Keratinocyte (primary cell): ENCODE measurements around the gene BAIAP3. TPM values are rescaled to one million over a fixed set of nuclear protein-coding genes. Genes with fewer than 3 reads are reported as not detected.

Experiments used
- DNase-seq: peaks from one replicate; pipeline ENCODE4 v3.0.0-alpha.2; 2011; ENCODE audit warnings: low read depth, missing footprints, low spot score
- FAIRE-seq: peaks from 2 replicates; lab custom pipeline; 2011; peaks lifted over from hg19 to GRCh38; lab: Jason Lieb, UNC
- H2AFZ ChIP-seq: 2 replicates; pipeline ENCODE4 v1.6.0; 2012; ENCODE audit warnings: low read length, control low read depth, inconsistent platforms; ENCODE audit not compliant: control insufficient read depth
- H3K27ac ChIP-seq: 2 replicates; pipeline ENCODE4 v1.5.1; 2011; ENCODE audit warnings: low read length; ENCODE audit not compliant: control insufficient read depth, insufficient read depth
- H3K27me3 ChIP-seq: 3 replicates; pipeline ENCODE4 v1.6.0; 2011; ENCODE audit warnings: low read length; ENCODE audit not compliant: control insufficient read depth, insufficient read depth; ENCODE audit errors: extremely low read depth
- H3K36me3 ChIP-seq, 2 experiments: 2 replicates in 1 of 2; 3 replicates in 1 of 2; pipeline ENCODE4 v1.5.1; 2011; ENCODE audit warnings: low read length in 2 of 2, mild to moderate bottlenecking in 1 of 2; ENCODE audit not compliant: control insufficient read depth in 2 of 2, insufficient read depth in 2 of 2; ENCODE audit errors: extremely low read depth in 1 of 2
- H3K4me1 ChIP-seq: 3 replicates; pipeline ENCODE4 v1.5.1; 2011; ENCODE audit warnings: low read length; ENCODE audit not compliant: control insufficient read depth, insufficient read depth; ENCODE audit errors: extremely low read depth
- H3K4me2 ChIP-seq: 3 replicates; pipeline ENCODE4 v1.6.0; 2011; ENCODE audit warnings: low read depth, low read length; ENCODE audit not compliant: control insufficient read depth, insufficient read depth; ENCODE audit errors: extremely low read depth
- H3K4me3 ChIP-seq, 3 experiments: fragments of 200-600 bp in 1 of 3; sonication (generic) in 1 of 3; 2 replicates in 2 of 3; 3 replicates in 1 of 3; pipeline ENCODE4 v1.5.1; 2011 to 2016; ENCODE audit warnings: low read length in 3 of 3, mild to moderate bottlenecking in 3 of 3, control low read depth in 2 of 3, inconsistent platforms in 1 of 3, low read depth in 1 of 3, mixed read lengths in 1 of 3, mixed run types in 1 of 3, moderate library complexity in 1 of 3; ENCODE audit not compliant: control insufficient read depth in 2 of 3, insufficient read depth in 2 of 3; ENCODE audit errors: extremely low read depth in 1 of 3
- H3K79me2 ChIP-seq: 2 replicates; pipeline ENCODE4 v1.6.0; 2012; ENCODE audit warnings: low read length; ENCODE audit not compliant: control insufficient read depth, insufficient read depth
- H3K9ac ChIP-seq: 3 replicates; pipeline ENCODE4 v1.6.0; 2011; ENCODE audit warnings: low read length; ENCODE audit not compliant: control insufficient read depth, insufficient read depth; ENCODE audit errors: extremely low read depth
- H3K9me1 ChIP-seq: 3 replicates; pipeline ENCODE4 v1.6.0; 2011; ENCODE audit warnings: low read length; ENCODE audit not compliant: control insufficient read depth, insufficient read depth; ENCODE audit errors: extremely low read depth
- H3K9me3 ChIP-seq: 2 replicates; pipeline ENCODE4 v1.5.1; 2012; ENCODE audit warnings: low read depth, low read length; ENCODE audit not compliant: control insufficient read depth
- H4K20me1 ChIP-seq: 3 replicates; pipeline ENCODE4 v1.6.0; 2011; ENCODE audit warnings: low read length; ENCODE audit not compliant: control insufficient read depth, insufficient read depth; ENCODE audit errors: extremely low read depth
- EZH2 ChIP-seq: IDR thresholded peaks from one replicate; pipeline ENCODE4 v1.6.1; 2012; ENCODE audit warnings: inconsistent platforms, mild to moderate bottlenecking, low read length, moderate library complexity
- dilution Hi-C: fragments of 300-500 bp; cut with MboI; formaldehyde crosslinking; loops from one replicate; pipeline ENCODE4 v1.7.0; 2020; ENCODE audit warnings: low sequenced_read_pairs; ENCODE audit not compliant: extremely low pct_ligation_motif_present
- polyA plus RNA-seq, 5 experiments: library from polyadenylated mRNA; depleted of rRNA in 3 of 5; stranded (reverse) in 3 of 5; stranded (forward) in 1 of 5; unstranded in 1 of 5; fragments of >200 nt; gene quantifications; 1 replicate in 1 of 5; 2 replicates in 3 of 5; 3 replicates in 1 of 5; pipeline versions ENCODE4 v1.2.1 to v1.2.3, GENCODE V29; 2011 to 2012; ENCODE audit warnings: missing spikeins in 2 of 5, low read depth in 1 of 5, low replicate concordance in 1 of 5
- TF ChIP-seq, protein P1 (sequence below), 3 experiments: IDR thresholded peaks in 1 of 3; conservative IDR thresholded peaks in 1 of 3; optimal IDR thresholded peaks in 1 of 3; 2 replicates in 2 of 3; 3 replicates in 1 of 3; pipeline versions ENCODE3 to v1.5.1; 2011; ENCODE audit warnings: low read length in 3 of 3, mild to moderate bottlenecking in 3 of 3, moderate library complexity in 2 of 3, control low read depth in 1 of 3, inconsistent platforms in 1 of 3; ENCODE audit not compliant: insufficient read depth in 2 of 3; ENCODE audit errors: extremely low read depth in 1 of 3

Gene BAIAP3
- polyA plus RNA-seq, 1 donor (not counting 4 experiments of a cell fraction or from before 2014, with no cell fraction given), result not detected

DNA sequence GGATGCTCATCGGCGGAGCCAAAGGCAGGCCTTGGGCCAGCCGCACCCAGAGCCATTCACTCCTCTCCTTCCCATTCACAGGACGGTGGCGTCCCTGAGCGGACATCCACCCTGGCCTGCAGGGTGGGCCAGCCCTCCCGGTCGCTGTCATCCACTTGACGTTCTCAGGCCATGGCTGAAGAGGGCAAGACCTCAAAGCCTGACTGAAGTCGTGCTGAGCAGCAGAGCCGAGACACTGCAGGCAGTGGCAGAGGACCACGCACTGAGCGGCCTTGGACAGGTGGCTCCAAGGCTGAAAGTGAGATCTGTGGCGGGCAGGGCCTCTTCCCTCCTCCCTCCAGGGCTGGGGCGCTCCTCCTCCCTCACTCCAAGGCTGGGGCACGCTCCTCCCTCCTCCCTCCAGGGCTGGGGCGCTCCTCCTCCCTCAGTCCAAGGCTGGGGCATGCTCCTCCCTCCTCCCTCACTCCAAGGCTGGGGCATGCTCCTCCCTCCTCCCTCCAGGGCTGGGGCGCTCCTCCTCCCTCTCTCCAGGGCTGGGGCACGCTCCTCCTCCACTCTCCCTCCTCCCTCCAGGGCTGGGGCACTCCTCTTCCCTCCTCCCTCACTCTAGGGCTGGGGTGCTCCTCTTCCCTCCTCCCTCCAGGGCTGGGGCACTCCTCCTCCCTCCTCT lies 42.4 kb downstream of the BAIAP3 start:
- no peak overlapping the region for H3K9ac ChIP-seq
- no peak overlapping the region for H3K27ac ChIP-seq
- H3K4me2 ChIP-seq, result no peak overlapping the region
- FAIRE-seq (no peak), DNase-seq (no peak)
- no peaks in the 10 kb centered on the region for H3K36me3 ChIP-seq
- H4K20me1 ChIP-seq, result no peaks in the 10 kb centered on the region
- H3K27me3 ChIP-seq, result no peaks in the 10 kb centered on the region
- H3K9me1 ChIP-seq, result no peaks in the 10 kb centered on the region
- dilution Hi-C loops, result no loop called here
- no peak for TF ChIP-seq EZH2
- TF ChIP-seq, protein P1, sequence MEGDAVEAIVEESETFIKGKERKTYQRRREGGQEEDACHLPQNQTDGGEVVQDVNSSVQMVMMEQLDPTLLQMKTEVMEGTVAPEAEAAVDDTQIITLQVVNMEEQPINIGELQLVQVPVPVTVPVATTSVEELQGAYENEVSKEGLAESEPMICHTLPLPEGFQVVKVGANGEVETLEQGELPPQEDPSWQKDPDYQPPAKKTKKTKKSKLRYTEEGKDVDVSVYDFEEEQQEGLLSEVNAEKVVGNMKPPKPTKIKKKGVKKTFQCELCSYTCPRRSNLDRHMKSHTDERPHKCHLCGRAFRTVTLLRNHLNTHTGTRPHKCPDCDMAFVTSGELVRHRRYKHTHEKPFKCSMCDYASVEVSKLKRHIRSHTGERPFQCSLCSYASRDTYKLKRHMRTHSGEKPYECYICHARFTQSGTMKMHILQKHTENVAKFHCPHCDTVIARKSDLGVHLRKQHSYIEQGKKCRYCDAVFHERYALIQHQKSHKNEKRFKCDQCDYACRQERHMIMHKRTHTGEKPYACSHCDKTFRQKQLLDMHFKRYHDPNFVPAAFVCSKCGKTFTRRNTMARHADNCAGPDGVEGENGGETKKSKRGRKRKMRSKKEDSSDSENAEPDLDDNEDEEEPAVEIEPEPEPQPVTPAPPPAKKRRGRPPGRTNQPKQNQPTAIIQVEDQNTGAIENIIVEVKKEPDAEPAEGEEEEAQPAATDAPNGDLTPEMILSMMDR (optimal IDR thresholded peaks at IDR 0.05 in 1 of 3, IDR thresholded peaks at IDR 0.05 in 1 of 3, conservative IDR thresholded peaks at IDR 0.05 in 1 of 3; ENCODE audit: extremely low read depth in 1 of 3, insufficient read depth in 2 of 3, low read length in 3 of 3), result no peak
- peaks cover 7% of the 10 kb centered on the region for H3K4me1 ChIP-seq
- H3K79me2 ChIP-seq, result no peaks in the 10 kb centered on the region
- no peaks in the 10 kb centered on the region for H3K9me3 ChIP-seq
- H2AFZ ChIP-seq, result no peak overlapping the region
- no peak overlapping the region for H3K4me3 ChIP-seq

DNA sequence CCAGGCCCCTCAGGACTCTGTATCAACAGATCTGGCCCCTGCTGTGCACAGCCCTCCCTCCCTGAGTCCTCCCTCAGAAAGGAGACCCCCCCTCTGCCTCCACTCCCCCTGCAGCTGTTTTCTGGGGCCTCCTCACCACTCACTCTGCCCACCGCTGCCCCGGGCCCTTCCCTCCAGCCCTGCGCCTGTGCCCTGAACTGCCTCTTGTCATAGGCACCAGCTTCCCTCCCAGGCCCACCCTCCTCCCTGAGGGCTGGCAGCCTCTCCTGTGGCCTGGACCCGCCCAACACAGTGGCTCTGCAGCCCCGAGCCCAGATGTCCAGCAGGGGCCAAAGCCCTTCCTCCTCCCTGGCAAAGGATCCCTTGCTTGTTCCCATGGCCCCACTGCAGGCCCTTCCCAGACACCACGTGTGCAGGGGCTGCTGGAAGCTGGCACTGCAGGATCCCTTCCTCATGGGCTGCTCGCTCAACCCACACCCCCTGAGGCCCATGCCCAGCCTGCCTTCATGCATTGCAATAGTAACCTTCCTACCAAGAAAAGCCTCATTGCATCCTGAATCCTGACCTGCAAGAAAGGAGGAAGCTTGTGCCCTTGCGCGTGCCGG lies 44.1 kb downstream of the BAIAP3 start:
- Histone ChIP-seq H3K27me3 (no peaks in the 10 kb centered on the region), H3K4me2 (no peak overlapping the region), H3K9me3 (no peaks in the 10 kb centered on the region), H3K9ac (no peak overlapping the region), H3K79me2 (no peaks in the 10 kb centered on the region), H3K4me3 (no peak overlapping the region), H3K36me3 (no peaks in the 10 kb centered on the region), H2AFZ (no peak overlapping the region), H3K4me1 (peaks cover 7% of the 10 kb centered on the region), H4K20me1 (no peaks in the 10 kb centered on the region), H3K27ac (no peak overlapping the region), H3K9me1 (no peaks in the 10 kb centered on the region)
- dilution Hi-C loops, result no loop called here
- no peak for TF ChIP-seq EZH2
- TF ChIP-seq, protein P1 (optimal IDR thresholded peaks at IDR 0.05 in 1 of 3, IDR thresholded peaks at IDR 0.05 in 1 of 3, conservative IDR thresholded peaks at IDR 0.05 in 1 of 3; ENCODE audit: extremely low read depth in 1 of 3, insufficient read depth in 2 of 3, low read length in 3 of 3), result no peak
- FAIRE-seq (no peak), DNase-seq (no peak)
